ENCODE measurements around the gene PHLPP1.

GRCh38 chr18:62738639-62739038 lies 23.3 kb downstream of the PHLPP1 start:
- no peak for TF ChIP-seq POLR2A (IDR thresholded peaks at IDR 0.05; ENCODE audit: low read length)
- no peak for TF ChIP-seq GATA1 (IDR thresholded peaks at IDR 0.05; ENCODE audit: low read depth, low read length)
